Skeletal muscle cell (primary cell): Measurements from ENCODE around the gene MYO1A.
"Not testable (repeated sequence)": the region's sequence is repeated elsewhere in the genome, so short reads cannot be mapped to it uniquely, and the experiment has no call there.

Source experiments
- DNase-seq: peaks from one replicate; pipeline ENCODE4 v3.0.0-alpha.2; 2010; ENCODE audit warnings: low read depth
- H3K4me3 ChIP-seq: 2 replicates; pipeline ENCODE4 v1.5.1; 2011; ENCODE audit warnings: low read depth, mild to moderate bottlenecking, control low read depth, low read length, moderate library complexity

MYO1A gene

GRCh38 chr12:57003395-57003794 lies 46.5 kb downstream of the MYO1A start:
- no peak overlapping the region for H3K4me3 ChIP-seq

GRCh38 chr12:57001448-57001906 lies 48.5 kb downstream of the MYO1A start:
- DNase-seq, result no peak
- no peak overlapping the region for H3K4me3 ChIP-seq

More at GRCh38 chr12:57003395-57003794, 46.5 kb downstream of the MYO1A start:
- DNase-seq, result no peak

DNA sequence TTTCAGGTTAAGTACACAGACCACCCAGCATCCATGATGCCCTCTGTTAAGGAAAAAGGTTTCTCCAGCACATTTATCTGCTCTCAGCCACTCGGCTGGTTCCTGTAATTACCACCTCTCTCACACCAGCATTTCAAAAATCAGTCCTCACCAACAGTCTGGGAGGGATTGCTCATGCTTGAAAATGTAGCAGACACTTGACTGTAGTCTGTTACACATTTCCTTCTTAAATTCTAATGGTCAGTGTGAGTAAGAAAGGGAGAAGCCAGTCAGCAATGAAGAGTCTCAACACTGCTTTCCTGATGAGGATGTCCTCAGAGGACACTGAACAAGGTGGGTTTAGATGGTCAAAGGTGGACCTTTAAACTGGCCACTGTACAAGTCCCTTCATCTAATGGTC lies 49.5 kb downstream of the MYO1A start:
- H3K4me3 ChIP-seq, result no peak overlapping the region
- DNase-seq, result no peak

- DNase-seq, result no peak
Measured at GRCh38 chr12:56999456-56999855, 50.5 kb downstream of the MYO1A start.

DNA sequence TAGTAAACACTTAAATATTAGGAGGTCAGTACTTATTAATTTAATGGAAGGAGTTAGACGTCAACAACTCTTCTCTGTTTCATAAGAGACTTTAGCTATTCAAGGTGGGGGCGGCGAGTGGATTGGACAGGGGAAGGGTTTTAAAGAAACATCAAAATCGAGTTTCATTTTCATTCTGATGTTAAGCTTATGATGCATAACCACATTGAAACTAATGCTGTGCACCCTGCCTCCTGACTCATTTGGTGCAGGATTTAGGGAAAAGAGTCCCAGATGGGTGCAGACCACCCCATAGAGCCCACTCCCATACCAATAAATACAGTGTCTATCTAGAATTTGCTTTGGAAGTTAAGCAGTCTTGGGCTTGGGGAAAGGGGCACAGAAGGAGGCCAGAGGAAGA lies 50.9 kb downstream of the MYO1A start:
- H3K4me3 ChIP-seq, result no peak overlapping the region
- no peak for DNase-seq

More at GRCh38 chr12:56999456-56999855, 50.5 kb downstream of the MYO1A start:
- H3K4me3 ChIP-seq, result no peak overlapping the region

GRCh38 chr12:56998316-56998715 lies 51.6 kb downstream of the MYO1A start:
- no peak overlapping the region for H3K4me3 ChIP-seq
- DNase-seq, result no peak

GRCh38 chr12:56996793-56997545 lies 53.0 kb downstream of the MYO1A start:
- no peak overlapping the region for H3K4me3 ChIP-seq
- no peak for DNase-seq

- DNase-seq, result no peak
- no peak overlapping the region for H3K4me3 ChIP-seq
Measured at GRCh38 chr12:56995930-56996496, 53.9 kb downstream of the MYO1A start.

- H3K4me3 ChIP-seq, result no peak overlapping the region
- no peak for DNase-seq
Measured at GRCh38 chr12:56995201-56995929, 54.6 kb downstream of the MYO1A start.

DNA sequence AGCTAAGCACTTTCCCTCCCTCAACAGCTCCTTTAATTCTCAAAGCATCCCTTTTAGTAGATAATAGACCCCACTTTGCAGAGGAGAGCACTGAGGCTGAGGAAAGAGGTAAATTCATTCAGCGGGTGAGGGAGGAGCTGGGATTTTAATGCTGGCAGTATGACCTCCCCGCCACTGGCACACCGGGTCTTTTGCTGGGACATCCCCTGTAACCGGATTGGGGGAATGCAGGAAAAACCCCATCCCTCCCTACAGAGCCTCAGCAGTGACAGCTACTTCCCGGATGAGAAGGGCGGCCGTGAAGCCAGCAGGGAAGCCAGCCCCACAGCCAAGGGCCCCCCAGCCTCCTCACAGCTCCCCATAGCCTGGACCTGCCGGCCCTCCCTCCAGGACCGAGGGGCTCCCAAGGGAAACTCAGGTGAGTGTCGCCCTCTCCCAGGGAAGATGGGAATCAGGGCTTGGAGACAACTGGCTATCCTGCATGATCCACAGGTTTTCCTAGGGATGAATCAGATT lies 55.6 kb downstream of the MYO1A start:
- no peak overlapping the region for H3K4me3 ChIP-seq
- no peak for DNase-seq

DNA sequence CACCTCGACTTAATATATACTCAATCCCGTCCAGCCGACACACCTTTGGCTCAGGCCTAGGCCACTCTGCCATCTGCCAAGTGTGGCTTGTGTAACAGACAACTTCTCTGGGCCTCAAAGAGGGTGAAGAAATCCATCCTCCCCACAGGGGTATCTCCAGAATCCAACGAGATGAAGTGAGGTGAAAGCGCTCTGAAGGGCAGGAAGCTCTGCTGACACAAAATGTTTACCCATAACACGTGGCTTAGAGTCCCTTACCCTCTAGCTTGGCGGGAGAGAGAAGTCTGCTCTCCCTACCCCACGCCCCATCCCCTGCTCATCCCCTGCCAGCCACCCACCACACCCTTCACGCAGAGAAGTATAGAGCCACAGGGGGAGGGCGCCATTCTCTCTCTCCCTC lies 56.6 kb downstream of the MYO1A start:
- no peak for DNase-seq

GRCh38 chr12:56991319-56992246 lies 58.3 kb downstream of the MYO1A start:
- no peak for DNase-seq
- no peak overlapping the region for H3K4me3 ChIP-seq

More for the DNA sequence above, 56.6 kb downstream of the MYO1A start:
- H3K4me3 ChIP-seq, result no peak overlapping the region

DNA sequence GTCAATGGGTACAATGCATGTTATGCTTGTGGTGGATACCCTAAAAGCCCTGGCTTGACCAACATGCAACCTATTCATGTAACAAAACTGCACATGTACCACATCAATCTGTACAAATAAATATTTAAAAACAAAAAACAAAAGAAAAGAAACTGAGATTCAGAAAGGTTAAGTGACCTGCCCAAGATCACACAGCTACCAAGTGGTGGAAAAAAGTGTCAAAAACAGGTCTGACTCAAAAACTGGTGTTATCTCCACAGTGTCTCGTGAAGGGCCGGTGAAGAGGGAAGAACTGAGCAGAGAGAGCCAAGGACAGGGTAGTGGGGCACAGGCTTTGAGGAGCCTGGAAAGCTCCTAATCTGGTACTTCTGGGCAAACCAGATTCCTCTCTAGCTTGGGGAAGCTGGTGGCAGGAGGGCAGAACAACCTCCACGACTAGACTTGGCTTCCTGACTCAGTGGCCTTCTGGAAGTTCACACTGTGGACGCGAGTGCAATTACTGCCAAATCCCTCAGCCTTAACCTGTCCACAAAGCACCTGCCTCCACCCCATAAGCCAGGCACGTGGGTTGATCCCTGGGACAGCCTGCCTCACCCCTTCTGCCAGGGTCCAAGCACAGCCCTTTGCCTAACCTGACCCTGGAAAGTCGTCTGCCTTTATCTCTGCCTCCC lies 59.1 kb downstream of the MYO1A start:
- DNase-seq, result no peak

GRCh38 chr12:56989861-56990610 lies 59.9 kb downstream of the MYO1A start:
- H3K4me3 ChIP-seq, result no peak overlapping the region
- no peak for DNase-seq

More for the DNA sequence above, 59.1 kb downstream of the MYO1A start:
- no peak overlapping the region for H3K4me3 ChIP-seq

DNA sequence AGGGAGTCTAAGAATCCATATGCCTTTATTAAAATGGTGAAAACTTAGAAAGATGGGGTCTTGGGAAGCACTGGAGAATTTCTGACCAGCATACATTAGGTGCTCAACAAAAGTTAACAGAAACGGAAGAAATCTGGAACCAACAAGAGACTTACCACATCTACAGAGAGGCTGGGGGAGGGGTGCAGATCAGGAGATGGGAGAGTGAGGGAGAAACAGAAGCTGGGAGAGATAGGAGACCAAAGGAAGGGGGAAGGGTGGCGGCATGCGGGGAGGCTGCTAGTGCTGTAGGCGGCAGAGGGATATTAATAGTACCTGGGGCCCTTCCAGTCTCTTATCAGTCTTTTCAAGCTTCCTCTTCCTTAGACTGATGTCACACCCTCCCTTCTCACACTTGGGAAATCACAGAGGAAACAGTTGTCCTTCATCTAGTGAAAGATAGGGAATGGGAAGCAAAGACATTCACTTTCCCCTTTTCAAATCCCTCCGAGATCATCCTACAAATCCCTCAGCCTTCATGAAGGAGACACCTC lies 61.7 kb downstream of the MYO1A start:
- DNase-seq, result no peak
- no peak overlapping the region for H3K4me3 ChIP-seq

DNA sequence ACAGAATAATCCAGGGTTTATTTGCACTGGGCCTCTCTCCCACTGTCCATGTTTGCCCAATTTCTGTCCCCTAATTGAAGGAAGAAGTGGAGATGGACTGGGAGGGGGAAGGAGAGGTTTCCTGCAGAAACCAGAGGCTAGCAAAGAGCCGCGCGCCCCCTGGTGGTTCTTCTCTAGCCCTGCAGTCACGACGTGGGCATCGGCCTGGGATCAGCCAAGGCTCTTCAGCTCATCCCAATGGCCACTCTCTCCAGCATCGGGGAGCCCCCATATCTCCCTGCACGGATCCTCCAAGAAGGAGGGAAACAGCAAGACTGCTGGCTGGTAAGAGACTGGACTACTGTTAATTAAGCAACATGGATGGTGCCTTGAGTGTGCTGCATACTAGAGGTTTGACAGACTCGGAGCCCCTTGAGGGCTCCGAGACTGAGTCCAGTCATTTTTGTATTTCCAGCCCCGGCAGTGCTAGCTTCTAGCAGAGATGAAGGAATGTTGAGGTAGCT lies 62.3 kb downstream of the MYO1A start:
- H3K4me3 ChIP-seq, result no peak overlapping the region
- peak; percentile 23 for DNase-seq

- DNase-seq, result no peak
- no peak overlapping the region for H3K4me3 ChIP-seq
Measured at GRCh38 chr12:56987011-56987410, 62.9 kb downstream of the MYO1A start.

GRCh38 chr12:56985714-56986113 lies 64.2 kb downstream of the MYO1A start:
- not testable (repeated sequence) for DNase-seq, H3K4me3 ChIP-seq
